Activated T-helper 17 cell treated with anti-CD3 and anti-CD28 coated beads, Interleukin-2, amount 50 U/mL, for 72 hours (primary cell): Measurements from ENCODE around the gene TRMT44. TPM values are rescaled to one million over a fixed set of nuclear protein-coding genes. Genes with fewer than 3 reads are reported as not detected.
"Not testable (repeated sequence)": the region's sequence is repeated elsewhere in the genome, so short reads cannot be mapped to it uniquely, and the experiment has no call there.

Source experiments
- ATAC-seq: fragments of 150-1000 bp; cut with Tn5 transposase; replicated peaks from 2 replicates; pipeline ENCODE4 v1.10.0; 2021; ENCODE audit warnings: mild to moderate bottlenecking, moderate library complexity
- H3K27ac Mint-ChIP-seq: one replicate; pipeline ENCODE4 v1.8.0; 2022; ENCODE audit warnings: mixed read lengths
- H3K27me3 Mint-ChIP-seq: one replicate; pipeline ENCODE4 v1.8.0; 2022; ENCODE audit warnings: mixed read lengths
- H3K36me3 Mint-ChIP-seq: one replicate; pipeline ENCODE4 v1.8.0; 2022; ENCODE audit warnings: low read depth, mild to moderate bottlenecking, mixed read lengths
- H3K4me1 Mint-ChIP-seq: one replicate; pipeline ENCODE4 v1.8.0; 2022; ENCODE audit warnings: mixed read lengths
- H3K4me3 Mint-ChIP-seq: one replicate; pipeline ENCODE4 v1.8.0; 2022; ENCODE audit warnings: mild to moderate bottlenecking, mixed read lengths
- H3K9me3 Mint-ChIP-seq: one replicate; pipeline ENCODE4 v1.8.0; 2022; ENCODE audit warnings: mixed read lengths
- total RNA-seq, 2 donors: library from RNA; stranded (reverse); gene quantifications; one replicate each; pipeline ENCODE4 v1.2.3, GENCODE V29; 2022

Gene TRMT44
- total RNA-seq, 2 donors from 2014 or later, result 24.0 to 37.3 TPM

DNA sequence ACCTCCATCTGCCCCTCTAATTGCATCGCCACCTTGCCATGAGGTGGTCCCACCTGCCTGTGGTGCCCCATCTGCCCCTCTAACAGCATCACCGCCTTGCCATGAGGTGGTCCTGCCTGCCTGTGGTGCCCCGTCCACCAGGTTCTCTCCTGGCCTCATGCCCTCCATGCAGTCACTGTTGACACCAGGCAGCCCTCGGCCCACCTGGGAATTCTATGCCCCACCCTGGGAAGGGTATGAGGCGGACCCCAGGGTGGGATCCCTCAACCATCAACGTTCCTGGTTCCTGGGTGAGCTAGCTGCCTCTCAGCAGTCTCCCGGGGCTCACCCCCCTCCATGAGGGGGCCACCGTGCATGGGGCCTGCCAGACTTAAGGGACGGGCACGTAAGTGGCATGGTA, 38.9 kb upstream of the TRMT44 start:
- Mint-ChIP-seq H3K4me1 (no peaks in the 10 kb centered on the region), H3K9me3 (no peaks in the 10 kb centered on the region), H3K36me3 (peaks cover 88% of the 10 kb centered on the region), H3K4me3 (no peak overlapping the region), H3K27ac (peak overlapping the region; percentile 44), H3K27me3 (no peaks in the 10 kb centered on the region)
- no peak for ATAC-seq

DNA sequence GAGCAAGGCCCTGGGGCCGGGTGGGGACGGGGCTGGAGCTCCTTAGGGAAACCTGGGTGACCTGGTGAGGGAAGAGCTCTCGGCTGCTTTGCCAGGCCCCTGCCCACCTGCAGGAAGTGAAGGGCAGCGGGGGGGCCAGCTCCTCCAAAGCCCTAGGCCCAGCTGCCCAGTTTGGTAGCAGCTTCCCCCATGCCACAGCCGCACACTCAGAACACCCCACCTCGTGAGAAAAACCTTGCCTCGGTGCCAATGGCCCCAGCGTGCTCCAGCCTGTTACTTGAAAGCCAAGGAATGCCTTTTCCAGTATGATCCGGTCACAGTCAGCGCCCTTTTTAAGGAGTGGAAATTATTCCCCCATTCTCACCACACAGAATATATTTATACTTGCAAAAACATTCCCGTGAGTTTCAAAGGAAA, 38.4 kb upstream of the TRMT44 start:
- no peak overlapping the region for H3K4me3 Mint-ChIP-seq
- ATAC-seq, result no peak
- H3K27me3 Mint-ChIP-seq, result no peaks in the 10 kb centered on the region
- peaks cover 83% of the 10 kb centered on the region for H3K36me3 Mint-ChIP-seq
- no peaks in the 10 kb centered on the region for H3K4me1 Mint-ChIP-seq
- no peaks in the 10 kb centered on the region for H3K9me3 Mint-ChIP-seq
- no peak overlapping the region for H3K27ac Mint-ChIP-seq

DNA sequence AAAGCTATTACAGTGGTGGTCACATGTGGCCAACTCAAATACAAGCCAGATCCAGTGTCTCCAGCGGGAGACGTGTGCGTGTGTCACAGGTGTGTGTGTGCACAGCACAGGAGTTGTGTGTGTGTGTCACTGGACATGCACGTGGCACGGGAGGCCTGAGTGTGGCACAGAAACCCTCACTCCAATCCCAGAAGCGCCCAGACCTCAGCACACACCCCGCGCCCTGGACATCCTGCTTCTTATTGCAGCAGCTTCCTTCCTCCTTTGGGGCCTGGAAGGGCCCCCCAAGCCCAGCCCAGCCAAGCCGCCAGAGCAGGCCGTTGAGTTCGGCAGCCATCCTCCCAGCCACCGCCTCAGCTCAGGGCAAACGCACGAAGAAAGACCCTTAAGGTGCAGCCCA, 37.9 kb upstream of the TRMT44 start:
- Mint-ChIP-seq H3K9me3 (no peaks in the 10 kb centered on the region), H3K27me3 (no peaks in the 10 kb centered on the region), H3K4me3 (no peak overlapping the region), H3K36me3 (peaks cover 83% of the 10 kb centered on the region), H3K4me1 (no peaks in the 10 kb centered on the region), H3K27ac (no peak overlapping the region)
- no peak for ATAC-seq

DNA sequence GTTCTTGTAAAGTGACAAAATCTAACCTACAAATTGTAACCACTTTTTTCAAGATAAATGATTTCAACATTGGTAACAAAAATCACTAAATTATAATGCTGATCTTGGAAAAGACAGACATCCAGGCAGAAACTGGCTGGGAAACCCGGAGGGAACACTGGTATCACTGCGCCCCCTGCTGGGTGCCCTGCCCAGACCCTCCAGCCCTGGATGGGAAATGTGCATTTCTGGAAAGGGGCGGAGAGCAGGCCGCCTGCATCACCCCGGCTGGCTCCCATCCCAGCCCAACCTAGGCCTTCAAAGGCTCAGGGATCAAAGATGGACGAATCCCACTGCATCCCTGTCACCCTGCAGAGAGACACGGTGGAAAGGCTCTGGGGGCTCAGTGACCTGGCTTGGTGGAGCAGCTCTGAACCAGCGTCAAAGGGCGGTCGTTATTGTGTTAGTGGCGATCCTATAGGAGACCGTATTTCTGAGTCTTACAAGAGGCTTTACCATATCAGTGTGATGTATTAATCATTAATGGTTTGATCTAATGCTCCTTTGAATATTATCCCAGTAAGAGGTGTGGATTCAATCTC, 37.3 kb upstream of the TRMT44 start:
- Mint-ChIP-seq H3K9me3 (no peaks in the 10 kb centered on the region), H3K4me3 (no peak overlapping the region), H3K36me3 (peaks cover 83% of the 10 kb centered on the region), H3K27ac (no peak overlapping the region), H3K27me3 (no peaks in the 10 kb centered on the region), H3K4me1 (no peaks in the 10 kb centered on the region)
- ATAC-seq, result peak; percentile 63

DNA sequence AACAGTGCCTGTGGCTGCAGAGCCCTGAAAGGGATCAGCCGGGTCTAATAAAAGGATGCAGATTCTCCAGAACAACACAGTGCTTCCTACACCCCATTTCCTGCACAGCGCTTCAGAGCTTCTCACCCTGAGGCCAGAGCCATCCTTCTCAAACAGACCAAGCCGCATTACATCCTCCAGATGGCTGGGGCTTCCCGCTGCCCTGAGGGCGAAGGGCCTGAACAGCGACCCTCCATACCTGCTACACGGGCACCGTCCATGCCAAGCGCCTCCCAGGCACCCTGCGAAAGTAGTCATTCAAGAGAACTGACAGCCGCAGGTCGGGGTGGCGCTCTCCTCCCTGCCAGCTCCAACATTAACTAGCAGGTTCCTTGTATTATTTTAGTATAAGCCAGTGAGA, 36.6 kb upstream of the TRMT44 start:
- Mint-ChIP-seq H3K27me3 (no peaks in the 10 kb centered on the region), H3K36me3 (peaks cover 82% of the 10 kb centered on the region), H3K4me1 (no peaks in the 10 kb centered on the region), H3K4me3 (no peak overlapping the region), H3K27ac (no peak overlapping the region), H3K9me3 (no peaks in the 10 kb centered on the region)
- no peak for ATAC-seq

DNA sequence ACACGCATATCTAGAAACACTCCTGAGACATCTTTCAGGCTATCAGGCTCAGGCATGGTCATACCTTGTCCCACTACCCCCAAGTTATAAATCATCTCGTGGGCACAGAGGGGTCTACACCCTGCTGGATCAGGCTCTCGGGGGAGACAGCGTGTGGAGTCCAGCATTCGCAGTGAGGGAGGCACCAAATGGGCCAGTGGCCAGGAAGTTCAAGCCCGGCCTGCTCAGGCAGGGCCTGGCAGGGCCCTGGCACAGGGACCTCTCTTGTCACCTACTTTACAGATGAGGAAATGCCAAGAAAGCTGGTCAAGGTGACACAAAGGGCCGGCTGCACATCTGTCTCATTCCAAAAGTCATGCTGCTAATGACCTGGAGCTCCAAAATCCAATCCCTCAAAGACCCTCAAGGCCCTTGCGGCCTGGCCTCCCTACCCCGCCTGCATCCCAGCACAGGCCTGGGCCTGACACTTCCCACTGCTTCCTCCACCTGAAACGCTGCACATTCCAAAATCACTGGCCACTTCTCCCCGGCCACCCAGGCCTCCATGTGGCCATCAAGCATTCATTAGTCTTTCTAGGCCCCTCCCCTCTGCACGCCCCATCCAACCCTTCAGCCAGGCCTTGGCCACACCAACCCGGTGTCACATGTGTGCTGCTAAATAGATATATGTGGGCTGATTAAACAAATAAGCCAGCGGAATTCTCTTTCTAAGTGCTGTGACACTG, 35.6 kb upstream of the TRMT44 start:
- H3K27me3 Mint-ChIP-seq, result no peaks in the 10 kb centered on the region
- peaks cover 84% of the 10 kb centered on the region for H3K36me3 Mint-ChIP-seq
- no peaks in the 10 kb centered on the region for H3K9me3 Mint-ChIP-seq
- ATAC-seq, result no peak
- no peak overlapping the region for H3K27ac Mint-ChIP-seq
- peaks cover 5% of the 10 kb centered on the region for H3K4me1 Mint-ChIP-seq
- H3K4me3 Mint-ChIP-seq, result no peak overlapping the region

DNA sequence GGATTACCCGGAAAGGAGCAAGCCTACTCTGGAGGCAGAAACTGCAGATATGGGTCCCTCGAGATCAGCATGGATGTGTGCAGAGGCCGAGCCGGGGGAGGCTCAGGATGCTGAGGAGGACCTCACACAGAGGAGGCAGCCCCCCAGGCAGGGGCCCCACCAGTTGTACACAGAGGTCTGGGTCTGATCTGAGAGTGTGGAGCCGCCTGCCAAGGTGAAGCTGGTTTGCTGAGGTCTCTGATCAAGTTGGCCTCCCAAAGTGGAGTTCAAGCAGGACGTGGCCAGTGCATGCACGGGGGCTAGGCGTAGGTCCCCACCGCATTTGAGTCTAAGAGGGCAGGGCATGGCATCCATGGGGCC, 35.1 kb upstream of the TRMT44 start:
- Mint-ChIP-seq H3K4me3 (no peak overlapping the region), H3K4me1 (peaks cover 7% of the 10 kb centered on the region), H3K36me3 (peaks cover 89% of the 10 kb centered on the region), H3K27me3 (no peaks in the 10 kb centered on the region), H3K9me3 (no peaks in the 10 kb centered on the region), H3K27ac (no peak overlapping the region)
- no peak for ATAC-seq

DNA sequence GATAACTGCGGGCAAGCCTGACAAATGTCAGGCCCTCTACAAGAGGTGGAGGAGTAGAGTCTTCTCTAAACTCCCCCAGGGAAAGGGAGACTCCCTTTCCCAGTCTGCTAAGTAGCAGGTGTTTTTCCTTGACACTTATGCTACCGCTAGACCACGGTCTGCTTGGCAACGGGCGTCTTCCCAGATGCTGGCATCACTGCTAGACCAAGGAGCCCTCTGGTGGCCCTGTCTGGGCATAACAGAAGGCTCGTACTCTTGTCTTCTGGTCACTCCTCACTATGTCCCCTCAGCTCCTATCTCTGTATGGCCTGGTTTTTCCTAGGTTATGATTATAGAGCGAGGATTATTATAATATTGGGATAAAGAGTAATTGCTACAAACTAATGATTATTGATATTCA, 33.7 kb upstream of the TRMT44 start:
- not testable (repeated sequence) for H3K27ac Mint-ChIP-seq

DNA sequence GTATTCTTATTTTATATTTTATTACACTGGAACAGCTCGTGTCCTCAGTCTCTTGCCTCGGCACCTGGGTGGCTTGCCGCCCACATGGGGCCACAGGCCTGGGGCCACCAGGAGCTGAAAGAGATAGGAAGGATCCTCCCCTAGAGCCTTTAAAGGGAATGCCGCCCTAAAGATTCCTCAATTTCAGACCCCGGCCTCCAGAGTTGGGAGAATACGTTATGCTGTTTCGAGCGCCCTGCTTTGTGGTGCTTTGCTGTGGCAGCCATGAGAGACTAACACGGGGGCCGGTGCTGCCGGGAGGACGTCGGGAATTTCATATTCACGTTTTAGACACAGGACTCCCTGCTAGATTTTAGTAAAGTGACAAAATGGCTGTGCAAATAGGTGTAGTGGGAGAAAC, 33.3 kb upstream of the TRMT44 start:
- H3K4me3 Mint-ChIP-seq, result no peak overlapping the region
- peaks cover 13% of the 10 kb centered on the region for H3K4me1 Mint-ChIP-seq
- peaks cover 90% of the 10 kb centered on the region for H3K36me3 Mint-ChIP-seq
- H3K27ac Mint-ChIP-seq, result no peak overlapping the region
- no peak for ATAC-seq
- H3K9me3 Mint-ChIP-seq, result no peaks in the 10 kb centered on the region
- H3K27me3 Mint-ChIP-seq, result no peaks in the 10 kb centered on the region

More for the DNA sequence above, 33.7 kb upstream of the TRMT44 start:
- not testable (repeated sequence) for H3K4me3 Mint-ChIP-seq, H3K9me3 Mint-ChIP-seq, H3K4me1 Mint-ChIP-seq, H3K27me3 Mint-ChIP-seq, ATAC-seq
- peaks cover 90% of the 10 kb centered on the region for H3K36me3 Mint-ChIP-seq

DNA sequence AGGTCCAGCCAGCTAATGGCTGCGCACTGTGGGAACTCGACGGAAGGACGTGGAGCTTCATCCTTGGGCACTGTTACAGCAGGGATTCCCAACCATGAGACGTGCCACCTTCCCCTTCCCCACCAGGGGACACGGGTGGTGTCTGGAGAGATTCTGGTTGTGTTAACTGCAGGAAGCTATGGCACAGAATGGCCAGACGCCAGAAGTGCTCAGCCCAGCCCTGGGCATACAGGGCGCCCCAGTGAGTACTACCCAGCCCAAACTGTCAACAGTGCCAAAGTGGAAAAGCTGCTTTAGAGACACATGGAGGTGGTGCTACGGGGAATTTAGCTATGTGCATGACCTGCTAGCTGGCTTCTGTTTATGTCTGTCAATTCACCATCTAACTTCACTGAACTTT, 32.8 kb upstream of the TRMT44 start:
- no peaks in the 10 kb centered on the region for H3K27me3 Mint-ChIP-seq
- no peak for ATAC-seq
- H3K4me3 Mint-ChIP-seq, result no peak overlapping the region
- peaks cover 90% of the 10 kb centered on the region for H3K36me3 Mint-ChIP-seq
- H3K9me3 Mint-ChIP-seq, result no peaks in the 10 kb centered on the region
- H3K4me1 Mint-ChIP-seq, result peaks cover 15% of the 10 kb centered on the region
- H3K27ac Mint-ChIP-seq, result no peak overlapping the region

DNA sequence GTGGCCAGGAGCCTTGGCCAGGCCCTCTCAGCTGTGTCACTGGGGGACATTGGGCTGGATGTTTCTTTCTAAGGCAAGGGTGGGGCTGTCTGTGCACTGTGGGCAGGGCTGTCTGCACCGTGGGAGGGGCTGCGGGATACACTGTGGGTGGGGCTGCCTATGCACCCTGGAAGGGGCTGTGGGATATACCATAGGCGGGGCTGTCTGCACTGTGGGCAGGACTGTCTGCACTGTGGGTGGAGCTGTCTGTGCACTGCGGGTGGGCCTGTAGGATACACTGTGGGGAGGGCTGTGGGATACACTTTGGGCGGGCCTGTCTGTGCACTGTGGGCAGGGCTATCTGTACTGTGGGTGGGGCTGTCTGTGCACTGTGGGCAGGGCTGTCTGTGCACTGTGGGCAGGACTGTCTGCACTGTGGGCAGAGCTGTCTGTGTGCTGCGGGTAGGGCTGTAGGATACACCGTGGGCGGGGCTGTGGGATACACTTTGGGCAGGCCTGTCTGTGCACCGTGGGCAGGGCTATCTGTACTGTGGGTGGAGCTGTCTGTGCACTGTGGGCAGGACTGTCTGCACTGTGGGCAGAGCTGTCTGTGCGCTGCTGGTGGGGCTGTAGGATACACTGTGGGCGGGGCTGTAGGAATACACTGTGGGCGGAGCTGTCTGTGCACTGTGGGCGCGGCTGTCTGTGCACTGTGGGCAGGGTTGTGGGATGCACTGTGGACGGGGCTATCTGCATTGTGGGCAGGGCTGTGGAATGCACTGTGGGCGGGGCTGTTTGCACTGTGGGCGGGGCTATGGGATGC, 31.1 kb upstream of the TRMT44 start:
- no peaks in the 10 kb centered on the region for H3K27me3 Mint-ChIP-seq
- H3K4me3 Mint-ChIP-seq, result no peak overlapping the region
- H3K4me1 Mint-ChIP-seq, result peaks cover 25% of the 10 kb centered on the region
- peak; percentile 43 for ATAC-seq
- H3K9me3 Mint-ChIP-seq, result no peaks in the 10 kb centered on the region
- H3K27ac Mint-ChIP-seq, result no peak overlapping the region
- peaks cover 85% of the 10 kb centered on the region for H3K36me3 Mint-ChIP-seq

DNA sequence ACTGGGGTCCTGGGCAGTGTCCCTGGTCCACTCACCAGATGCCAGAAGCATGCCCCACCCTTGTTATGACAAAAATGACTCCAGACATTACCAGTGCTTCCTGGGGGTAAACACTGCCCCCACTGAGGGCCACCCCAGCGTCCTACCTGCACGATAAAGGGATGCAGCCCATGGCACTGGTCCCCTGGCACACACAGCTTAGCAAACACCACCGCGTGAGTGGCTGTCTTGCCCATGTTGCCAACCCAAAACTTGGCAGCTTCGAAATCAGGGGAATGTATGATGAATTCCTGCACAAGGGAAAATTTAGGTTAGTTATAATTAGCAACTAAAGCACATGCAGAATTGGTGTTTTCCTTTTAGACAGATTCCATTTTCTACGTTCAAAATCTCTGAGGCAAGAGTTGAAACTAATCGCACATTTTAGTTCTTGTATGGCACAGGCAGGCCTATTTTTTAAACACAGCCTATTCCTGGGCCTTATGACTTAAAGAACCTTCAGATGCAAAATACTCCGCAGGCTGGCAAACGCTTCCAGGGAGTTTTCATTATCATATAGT, 30.4 kb upstream of the TRMT44 start:
- no peaks in the 10 kb centered on the region for H3K27me3 Mint-ChIP-seq

DNA sequence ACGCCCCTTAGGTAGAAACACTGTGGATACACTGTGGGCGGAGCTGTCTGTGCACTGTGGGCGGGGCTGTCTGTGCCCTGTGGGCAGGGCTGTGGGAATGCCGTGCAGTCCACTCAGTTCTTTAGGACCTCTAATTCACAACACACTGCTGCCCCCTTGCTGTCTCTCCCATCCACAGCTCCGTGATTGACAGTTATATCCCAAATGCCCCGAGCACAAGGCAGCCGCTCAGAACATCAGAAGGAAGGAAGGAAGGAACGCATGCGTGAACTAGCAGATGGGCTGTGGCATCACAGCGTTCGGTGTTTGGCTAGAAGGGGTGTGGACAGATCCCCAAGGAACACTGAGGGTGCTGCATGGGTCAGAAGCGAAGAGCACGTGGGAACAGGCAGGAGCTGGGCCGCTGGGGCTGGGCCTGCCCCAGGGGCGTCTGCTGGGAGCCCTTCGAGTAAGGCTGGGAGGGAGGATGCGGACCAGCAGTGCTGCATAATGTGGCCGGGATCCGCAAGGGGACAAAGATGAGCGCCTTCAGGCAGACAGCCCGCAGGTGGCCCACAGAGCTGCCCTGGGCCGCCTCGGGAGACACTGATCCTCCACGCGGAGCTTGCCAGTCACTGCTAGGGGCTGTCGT, 29.8 kb upstream of the TRMT44 start:
- H3K4me3 Mint-ChIP-seq, result no peak overlapping the region
- H3K27me3 Mint-ChIP-seq, result no peaks in the 10 kb centered on the region
- peaks cover 31% of the 10 kb centered on the region for H3K4me1 Mint-ChIP-seq
- H3K36me3 Mint-ChIP-seq, result peaks cover 85% of the 10 kb centered on the region
- ATAC-seq, result no peak
- no peaks in the 10 kb centered on the region for H3K9me3 Mint-ChIP-seq
- H3K27ac Mint-ChIP-seq, result no peak overlapping the region

More for the DNA sequence above, 30.4 kb upstream of the TRMT44 start:
- Mint-ChIP-seq H3K9me3 (no peaks in the 10 kb centered on the region), H3K36me3 (peaks cover 85% of the 10 kb centered on the region), H3K4me1 (peaks cover 31% of the 10 kb centered on the region), H3K27ac (no peak overlapping the region), H3K4me3 (no peak overlapping the region)
- no peak for ATAC-seq

DNA sequence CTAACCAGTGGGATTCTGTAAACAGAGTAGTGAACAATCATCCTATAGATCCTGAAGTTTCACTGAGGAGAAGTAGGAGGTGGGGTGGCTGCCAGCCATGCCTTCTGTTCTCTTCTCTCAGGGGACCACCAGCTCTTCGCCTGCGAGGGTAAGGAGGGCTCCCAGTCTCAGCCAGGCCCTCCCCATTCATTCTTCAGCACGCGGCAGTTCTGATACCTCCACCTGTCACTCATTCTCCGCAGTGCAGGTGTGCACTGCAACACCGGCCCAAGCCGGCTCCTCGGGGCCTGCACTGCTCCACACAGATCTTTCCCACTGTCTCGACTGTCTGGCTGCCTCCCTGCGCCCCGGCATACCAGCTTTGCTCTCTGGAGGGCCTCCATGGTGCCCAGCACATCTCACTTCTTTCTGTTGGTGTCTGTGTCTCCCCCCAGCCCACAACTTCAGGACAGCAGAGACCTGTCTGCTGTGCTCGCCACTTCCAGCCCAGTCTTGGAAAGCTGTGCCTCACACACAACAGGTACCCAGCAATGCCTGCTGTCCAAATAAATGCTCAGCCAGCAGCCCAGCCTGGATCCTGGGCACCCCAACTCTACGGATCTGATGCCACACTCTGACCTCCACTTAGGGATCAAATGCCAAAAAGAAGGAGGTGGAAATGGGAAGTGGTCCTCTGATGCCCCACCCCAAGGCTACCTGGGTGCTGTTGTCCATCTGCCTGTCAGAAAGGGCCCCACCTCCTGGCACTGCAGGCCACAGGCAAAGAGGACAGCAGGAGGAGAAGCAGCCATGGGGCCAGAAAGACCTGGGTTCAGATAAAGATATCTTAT, 29.0 kb upstream of the TRMT44 start:
- Mint-ChIP-seq H3K27ac (peak overlapping the region; percentile 12), H3K4me3 (no peak overlapping the region), H3K36me3 (peaks cover 84% of the 10 kb centered on the region), H3K4me1 (peaks cover 31% of the 10 kb centered on the region), H3K9me3 (no peaks in the 10 kb centered on the region), H3K27me3 (no peaks in the 10 kb centered on the region)
- ATAC-seq, result no peak
